Esophagus squamous epithelium (tissue), 5 donors: ENCODE results near the gene CDC42BPA. TPM values are rescaled to one million over a fixed set of nuclear protein-coding genes. Genes with fewer than 3 reads are reported as not detected.

ENCODE experiments used
- DNase-seq: peaks from one replicate; lab custom pipeline; 2025; lab: John Stamatoyannopoulos, UW
- H3K27ac ChIP-seq, 4 donors: fragments of 200-600 bp; sonication (generic); one replicate each; pipeline ENCODE4 v1.5.1; 2016 to 2019; ENCODE audit warnings: mild to moderate bottlenecking in 1 of 4
- H3K27me3 ChIP-seq, 4 donors: fragments of 200-600 bp; sonication (generic); 1 replicate in 3 of 4; 2 replicates in 1 of 4; pipeline versions ENCODE4 v1.5.1 to v1.6.0; 2017 to 2021; ENCODE audit warnings: antibody characterized with exemption in 1 of 4
- H3K36me3 ChIP-seq, 3 donors: fragments of 200-600 bp; sonication (generic); one replicate each; pipeline ENCODE4 v1.5.1; 2016 to 2019
- H3K4me1 ChIP-seq, 3 donors: fragments of 200-600 bp; sonication (generic); one replicate each; pipeline ENCODE4 v1.5.1; 2017 to 2019
- H3K4me3 ChIP-seq, 4 donors: fragments of 200-600 bp; sonication (generic); 1 replicate in 3 of 4; 2 replicates in 1 of 4; pipeline ENCODE4 v1.5.1; 2016 to 2019; ENCODE audit warnings: mild to moderate bottlenecking in 2 of 4, moderate library complexity in 1 of 4
- H3K9me3 ChIP-seq, 3 donors: fragments of 200-600 bp; sonication (generic); one replicate each; pipeline ENCODE4 v1.5.1; 2016 to 2019
- POLR2A ChIP-seq, 4 donors: fragments of 450-650 bp; IDR thresholded peaks; one replicate each; pipeline ENCODE4 v1.6.1; 2017; ENCODE audit warnings: antibody characterized with exemption in 4 of 4, mild to moderate bottlenecking in 4 of 4, moderate library complexity in 3 of 4
- WGBS, 2 donors: methylation state at CpG; one replicate each; pipeline ENCODE4 v1.1.5; 2018; 5-methylcytosine and 5-hydroxymethylcytosine counted together
- intact Hi-C: fragments of 100-400 bp; cut with DNase I; formaldehyde crosslinking; loops from one replicate; pipeline ENCODE4 v1.15.0; 2022
- total RNA-seq, 4 donors: library from RNA; depleted of rRNA; stranded (reverse); fragments of >200 nt; gene quantifications; one replicate each; pipeline ENCODE4 v1.1.0, GENCODE V29; 2016
- TF ChIP-seq, protein P1 (sequence below), 6 experiments: fragments of 450-650 bp in 4 of 6; fragments of 200-600 bp in 2 of 6; sonication (generic) in 2 of 6; IDR thresholded peaks; one replicate each; pipeline ENCODE4 v1.5.1; 2016 to 2019; ENCODE audit warnings: antibody characterized with exemption in 6 of 6, mild to moderate bottlenecking in 4 of 6, moderate library complexity in 4 of 6
- donor health status: DM: yes; HTN: yes; CAD: no.

The CDC42BPA gene
- total RNA-seq, 4 donors from 2014 or later: 4.3 to 33.6 (median 17.2) TPM

GRCh38 chr1:226982451-226983177 is 335.7 kb downstream of the CDC42BPA start:
- TF ChIP-seq, protein P1, sequence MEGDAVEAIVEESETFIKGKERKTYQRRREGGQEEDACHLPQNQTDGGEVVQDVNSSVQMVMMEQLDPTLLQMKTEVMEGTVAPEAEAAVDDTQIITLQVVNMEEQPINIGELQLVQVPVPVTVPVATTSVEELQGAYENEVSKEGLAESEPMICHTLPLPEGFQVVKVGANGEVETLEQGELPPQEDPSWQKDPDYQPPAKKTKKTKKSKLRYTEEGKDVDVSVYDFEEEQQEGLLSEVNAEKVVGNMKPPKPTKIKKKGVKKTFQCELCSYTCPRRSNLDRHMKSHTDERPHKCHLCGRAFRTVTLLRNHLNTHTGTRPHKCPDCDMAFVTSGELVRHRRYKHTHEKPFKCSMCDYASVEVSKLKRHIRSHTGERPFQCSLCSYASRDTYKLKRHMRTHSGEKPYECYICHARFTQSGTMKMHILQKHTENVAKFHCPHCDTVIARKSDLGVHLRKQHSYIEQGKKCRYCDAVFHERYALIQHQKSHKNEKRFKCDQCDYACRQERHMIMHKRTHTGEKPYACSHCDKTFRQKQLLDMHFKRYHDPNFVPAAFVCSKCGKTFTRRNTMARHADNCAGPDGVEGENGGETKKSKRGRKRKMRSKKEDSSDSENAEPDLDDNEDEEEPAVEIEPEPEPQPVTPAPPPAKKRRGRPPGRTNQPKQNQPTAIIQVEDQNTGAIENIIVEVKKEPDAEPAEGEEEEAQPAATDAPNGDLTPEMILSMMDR (IDR thresholded peaks at IDR 0.05): no peak
- no peak for TF ChIP-seq POLR2A (IDR thresholded peaks at IDR 0.05)
- peaks cover 0 to 33% (median 8%) of the 10 kb centered on the region in 3 donors for H3K4me1 ChIP-seq
- H3K9me3 ChIP-seq: no peaks in the 10 kb centered on the region
- no peaks in the 10 kb centered on the region for H3K27me3 ChIP-seq
- no peak for DNase-seq
- WGBS, 2 donors: 93 to 96% methylated on average over 5 to 11 of the region's 31 CpGs
- peaks cover 6 to 100% (median 7%) of the 10 kb centered on the region in 3 donors for H3K36me3 ChIP-seq
- no peak overlapping the region for H3K4me3 ChIP-seq
- peak overlapping the region in 1 of 4 donors; percentile 21 for H3K27ac ChIP-seq
- intact Hi-C loops: no loop called here

GRCh38 chr1:226981838-226982237 is 336.5 kb downstream of the CDC42BPA start:
- H3K36me3 ChIP-seq: peaks cover 6 to 100% (median 9%) of the 10 kb centered on the region in 3 donors
- DNase-seq: no peak
- no peaks in the 10 kb centered on the region for H3K27me3 ChIP-seq
- H3K9me3 ChIP-seq: no peaks in the 10 kb centered on the region
- H3K4me1 ChIP-seq: peaks cover 0 to 25% (median 0%) of the 10 kb centered on the region in 3 donors
- H3K27ac ChIP-seq: no peak overlapping the region
- TF ChIP-seq, protein P1 (IDR thresholded peaks at IDR 0.05): no peak
- no peak for TF ChIP-seq POLR2A (IDR thresholded peaks at IDR 0.05)
- H3K4me3 ChIP-seq: no peak overlapping the region
- 77% methylated on average over 5 of the region's 18 CpGs; no CpG with 5 or more reads in 1 of the 2 donors for WGBS, 2 donors
- intact Hi-C loops: no loop called here

DNA sequence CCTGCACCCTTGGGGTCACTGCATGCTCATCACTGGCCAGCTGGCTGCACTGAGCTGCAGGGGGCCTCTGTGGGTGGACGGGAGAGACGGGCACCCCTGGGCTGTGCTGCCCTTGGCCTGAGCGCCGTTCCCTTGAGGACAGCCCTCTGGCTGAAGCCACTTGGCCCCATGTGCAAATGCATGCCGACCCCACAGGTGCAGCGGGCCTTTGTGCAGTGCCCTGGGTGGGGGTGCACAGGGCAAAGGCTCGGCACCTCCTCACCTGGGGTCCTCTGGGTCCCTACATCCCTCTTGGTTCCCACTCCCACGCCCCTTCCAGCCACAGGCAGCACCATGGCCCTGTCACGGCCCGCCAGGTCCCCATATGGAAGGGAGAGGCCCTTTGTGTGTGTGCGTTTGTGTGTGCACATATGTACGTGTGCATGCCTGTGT is 336.9 kb downstream of the CDC42BPA start:
- intact Hi-C loops: no loop called here
- Histone ChIP-seq H3K27me3 (no peaks in the 10 kb centered on the region), H3K4me3 (no peak overlapping the region), H3K36me3 (peaks cover 6 to 98% (median 9%) of the 10 kb centered on the region in 3 donors), H3K27ac (no peak overlapping the region), H3K4me1 (peaks cover 0 to 21% (median 0%) of the 10 kb centered on the region in 3 donors), H3K9me3 (no peaks in the 10 kb centered on the region)
- no peak for DNase-seq
- WGBS, 2 donors: 76 to 92% methylated on average over 2 to 3 of the region's 12 CpGs
- TF ChIP-seq POLR2A (IDR thresholded peaks at IDR 0.05): no peak
- TF ChIP-seq, protein P1 (IDR thresholded peaks at IDR 0.05): no peak

DNA sequence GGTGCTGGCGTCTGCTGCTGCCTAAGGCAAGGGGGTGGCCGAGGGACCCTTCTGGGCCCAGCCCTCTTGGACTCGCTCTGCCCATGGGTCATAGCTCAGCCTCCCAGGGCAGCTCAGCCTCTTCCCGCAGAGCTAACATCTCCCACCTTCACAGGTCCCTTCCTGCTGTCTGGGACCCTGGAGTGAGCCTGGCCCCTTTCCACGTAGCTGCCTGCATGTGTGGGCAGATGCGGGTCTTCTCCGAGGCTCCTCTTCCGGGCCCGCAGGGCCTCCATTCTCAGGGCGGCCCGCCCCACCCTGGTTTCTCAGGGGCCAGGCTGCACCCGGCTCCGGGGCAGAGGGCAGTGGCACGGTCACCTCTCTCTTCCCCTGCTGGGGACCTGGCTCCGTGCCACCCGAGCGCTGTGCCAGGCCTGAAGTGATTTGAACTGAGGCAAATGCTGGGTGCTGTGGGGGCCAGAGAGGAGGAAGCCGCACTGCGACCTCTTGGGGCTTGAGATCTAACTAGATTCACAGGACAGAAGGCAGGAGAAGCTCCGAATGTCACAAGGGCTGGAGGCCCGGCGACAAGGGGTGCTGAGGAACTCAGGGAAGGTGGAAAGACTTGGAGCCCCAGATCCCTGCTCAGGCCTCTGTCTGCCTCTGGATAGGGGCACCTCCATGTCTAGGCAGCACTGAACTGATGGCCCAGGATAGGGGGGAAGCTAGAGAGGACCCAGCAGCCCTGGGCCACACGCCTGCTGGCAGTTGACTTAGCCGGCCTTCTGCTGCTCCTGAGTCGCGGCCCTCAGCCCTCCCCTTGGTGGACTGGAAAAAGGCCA is 337.5 kb downstream of the CDC42BPA start:
- Histone ChIP-seq H3K36me3 (peaks cover 6 to 91% (median 9%) of the 10 kb centered on the region in 3 donors), H3K27ac (no peak overlapping the region), H3K4me3 (no peak overlapping the region), H3K27me3 (no peaks in the 10 kb centered on the region), H3K9me3 (no peaks in the 10 kb centered on the region), H3K4me1 (peaks cover 0 to 16% (median 0%) of the 10 kb centered on the region in 3 donors)
- TF ChIP-seq, protein P1 (IDR thresholded peaks at IDR 0.05): no peak
- TF ChIP-seq POLR2A (IDR thresholded peaks at IDR 0.05): no peak
- intact Hi-C loops: no loop called here
- no peak for DNase-seq
- 85 to 92% methylated on average over 8 to 10 of the region's 26 CpGs for WGBS, 2 donors
